Measurements from ENCODE around the gene SLC2A9.

- TF ChIP-seq NFIC (IDR thresholded peaks at IDR 0.05): no peak
- TF ChIP-seq TAF1 (IDR thresholded peaks at IDR 0.05; ENCODE audit: low read depth): no peak
Measured at GRCh38 chr4:10001757-10002156, 19.5 kb downstream of the SLC2A9 start.
